HEK293 (cell line): ENCODE results near the gene AASDH.

ENCODE experiments used
- CTCF ChIA-PET: fragments of 350-600 bp; formaldehyde crosslinking; extraction: SDS; loops from one replicate; lab custom pipeline; 2021; ENCODE audit warnings: antibody characterized with exemption; lab: Yijun Ruan, JAX
- POLR2A ChIA-PET: fragments of 300-600 bp; formaldehyde crosslinking; extraction: SDS; loops from one replicate; lab custom pipeline; 2020; ENCODE audit warnings: antibody characterized with exemption, inconsistent platforms; lab: Yijun Ruan, JAX
- H3K27ac ChIP-seq: fragments of 200-500 bp; sonication (Bioruptor generic); 2 replicates; pipeline ENCODE4 v1.5.1; 2014; ENCODE audit warnings: low read depth, low read length, control low read depth, inconsistent platforms; ENCODE audit errors: extremely low read depth
- H3K36me3 ChIP-seq, 2 experiments: fragments of 200-500 bp in 1 of 2; sonication (Bioruptor generic) in 1 of 2; 1 replicate in 1 of 2; 2 replicates in 1 of 2; pipeline ENCODE4 v1.5.1; 2014 to 2017; ENCODE audit warnings: inconsistent platforms in 2 of 2, low read length in 2 of 2; ENCODE audit not compliant: control insufficient read depth in 2 of 2, insufficient read depth in 1 of 2
- H3K4me1 ChIP-seq: fragments of 200-500 bp; sonication (Bioruptor generic); 2 replicates; pipeline ENCODE4 v1.5.1; 2014; ENCODE audit warnings: mild to moderate bottlenecking, low read length, inconsistent platforms; ENCODE audit not compliant: control insufficient read depth, insufficient read depth
- H3K4me3 ChIP-seq: 2 replicates; pipeline ENCODE4 v1.5.1; 2011; ENCODE audit warnings: low read depth, mild to moderate bottlenecking, control low read depth, low read length, moderate library complexity
- H3K9me3 ChIP-seq: fragments of 200-500 bp; sonication (Bioruptor generic); 2 replicates; pipeline ENCODE4 v1.5.1; 2014; ENCODE audit warnings: low read depth, low read length, inconsistent platforms; ENCODE audit not compliant: control insufficient read depth, insufficient read depth
- BCL11B ChIP-seq: fragments of 450-650 bp; formaldehyde crosslinking; IDR thresholded peaks from 2 replicates; pipeline ENCODE4 v1.5.1; 2016; ENCODE audit warnings: low read depth, missing biosample characterization, missing genetic modification characterization
- GLIS1 ChIP-seq: fragments of 450-650 bp; formaldehyde crosslinking; IDR thresholded peaks from 2 replicates; pipeline ENCODE4 v1.5.1; 2016; ENCODE audit warnings: missing biosample characterization, missing genetic modification characterization
- ZNF211 ChIP-seq: fragments of 450-650 bp; formaldehyde crosslinking; IDR thresholded peaks from 2 replicates; pipeline ENCODE4 v1.5.1; 2016; ENCODE audit warnings: low read depth, missing biosample characterization, missing genetic modification characterization
- ZNF274 ChIP-seq, 2 experiments: fragments of 200-500 bp in 1 of 2; fragments of 450-650 bp in 1 of 2; sonication (Bioruptor generic) in 1 of 2; formaldehyde crosslinking in 1 of 2; IDR thresholded peaks; 2 replicates each; pipeline versions ENCODE4 v1.5.1 to v1.6.1; 2014 to 2016; ENCODE audit warnings: borderline replicate concordance in 1 of 2, inconsistent platforms in 1 of 2, low read length in 1 of 2, missing biosample characterization in 1 of 2, missing genetic modification characterization in 1 of 2
- ZNF335 ChIP-seq: fragments of 450-650 bp; formaldehyde crosslinking; conservative IDR thresholded peaks from 2 replicates; pipeline ENCODE4 v1.5.1; 2016; ENCODE audit warnings: missing biosample characterization, missing genetic modification characterization
- ZNF426 ChIP-seq: fragments of 450-650 bp; formaldehyde crosslinking; IDR thresholded peaks from 2 replicates; pipeline ENCODE4 v1.5.1; 2017; ENCODE audit warnings: missing biosample characterization, missing genetic modification characterization, mild to moderate bottlenecking, inconsistent platforms, moderate library complexity
- ZNF433 ChIP-seq: fragments of 450-650 bp; formaldehyde crosslinking; IDR thresholded peaks from 2 replicates; pipeline ENCODE4 v1.5.1; 2016; ENCODE audit warnings: missing biosample characterization, missing genetic modification characterization, low read depth
- ZNF654 ChIP-seq: fragments of 450-650 bp; formaldehyde crosslinking; IDR thresholded peaks from 2 replicates; pipeline ENCODE4 v1.5.1; 2016; ENCODE audit warnings: low read depth, missing biosample characterization, missing genetic modification characterization
- ZNF660 ChIP-seq: fragments of 450-650 bp; IDR thresholded peaks from 2 replicates; pipeline ENCODE4 v1.5.1; 2018; ENCODE audit warnings: missing biosample characterization, mild to moderate bottlenecking, missing genetic modification characterization
- ZNF664 ChIP-seq: fragments of 450-650 bp; formaldehyde crosslinking; IDR thresholded peaks from 2 replicates; pipeline ENCODE4 v1.5.1; 2016; ENCODE audit warnings: missing biosample characterization, missing genetic modification characterization
- TF ChIP-seq, protein P1 (sequence below): fragments of 450-650 bp; formaldehyde crosslinking; IDR thresholded peaks from 2 replicates; pipeline ENCODE4 v1.5.1; 2017; ENCODE audit warnings: missing biosample characterization, missing genetic modification characterization
- TF ChIP-seq, protein P2 (sequence below): fragments of 450-650 bp; formaldehyde crosslinking; IDR thresholded peaks from 2 replicates; pipeline ENCODE4 v1.5.1; 2017; ENCODE audit warnings: missing biosample characterization, missing genetic modification characterization
- TF ChIP-seq, protein P3 (sequence below): fragments of 450-650 bp; formaldehyde crosslinking; IDR thresholded peaks from 2 replicates; pipeline ENCODE4 v1.5.1; 2016; ENCODE audit warnings: missing biosample characterization, missing genetic modification characterization
- TF ChIP-seq, protein P4 (sequence below): fragments of 450-650 bp; formaldehyde crosslinking; IDR thresholded peaks from 2 replicates; pipeline ENCODE4 v1.5.1; 2016; ENCODE audit warnings: missing biosample characterization, missing genetic modification characterization, low read depth
- TF ChIP-seq, protein P5 (sequence below): fragments of 450-650 bp; IDR thresholded peaks from 2 replicates; pipeline ENCODE4 v1.5.1; 2018; ENCODE audit warnings: missing biosample characterization, missing genetic modification characterization

Gene AASDH

DNA sequence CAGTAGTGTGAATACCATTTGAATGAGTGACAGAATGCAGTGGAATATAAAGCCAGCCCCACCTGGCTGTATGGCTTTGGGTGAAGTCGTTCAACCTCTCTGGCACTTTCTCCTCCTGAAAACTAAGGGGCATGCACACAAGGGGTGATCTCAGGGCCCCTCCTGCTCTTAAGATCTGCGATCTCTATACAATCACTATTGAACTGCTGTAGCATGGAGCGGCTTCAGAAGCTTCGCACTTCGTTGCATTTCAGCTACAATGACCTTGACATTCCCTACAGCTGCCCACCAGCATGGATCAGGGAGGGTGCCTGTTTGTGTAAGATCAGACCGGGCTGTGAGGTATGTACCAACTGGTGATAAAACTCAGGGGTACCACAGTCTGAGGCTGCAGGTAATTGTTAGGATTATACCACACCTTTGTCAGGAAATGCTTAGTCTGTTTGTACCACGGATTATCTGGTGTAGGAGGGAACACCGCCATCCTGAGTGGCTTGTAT is 85.2 kb downstream of the AASDH start (continued):
- TF ChIP-seq, protein P1, sequence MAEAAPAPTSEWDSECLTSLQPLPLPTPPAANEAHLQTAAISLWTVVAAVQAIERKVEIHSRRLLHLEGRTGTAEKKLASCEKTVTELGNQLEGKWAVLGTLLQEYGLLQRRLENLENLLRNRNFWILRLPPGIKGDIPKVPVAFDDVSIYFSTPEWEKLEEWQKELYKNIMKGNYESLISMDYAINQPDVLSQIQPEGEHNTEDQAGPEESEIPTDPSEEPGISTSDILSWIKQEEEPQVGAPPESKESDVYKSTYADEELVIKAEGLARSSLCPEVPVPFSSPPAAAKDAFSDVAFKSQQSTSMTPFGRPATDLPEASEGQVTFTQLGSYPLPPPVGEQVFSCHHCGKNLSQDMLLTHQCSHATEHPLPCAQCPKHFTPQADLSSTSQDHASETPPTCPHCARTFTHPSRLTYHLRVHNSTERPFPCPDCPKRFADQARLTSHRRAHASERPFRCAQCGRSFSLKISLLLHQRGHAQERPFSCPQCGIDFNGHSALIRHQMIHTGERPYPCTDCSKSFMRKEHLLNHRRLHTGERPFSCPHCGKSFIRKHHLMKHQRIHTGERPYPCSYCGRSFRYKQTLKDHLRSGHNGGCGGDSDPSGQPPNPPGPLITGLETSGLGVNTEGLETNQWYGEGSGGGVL (tag by site-specific recombination): no peak

DNA sequence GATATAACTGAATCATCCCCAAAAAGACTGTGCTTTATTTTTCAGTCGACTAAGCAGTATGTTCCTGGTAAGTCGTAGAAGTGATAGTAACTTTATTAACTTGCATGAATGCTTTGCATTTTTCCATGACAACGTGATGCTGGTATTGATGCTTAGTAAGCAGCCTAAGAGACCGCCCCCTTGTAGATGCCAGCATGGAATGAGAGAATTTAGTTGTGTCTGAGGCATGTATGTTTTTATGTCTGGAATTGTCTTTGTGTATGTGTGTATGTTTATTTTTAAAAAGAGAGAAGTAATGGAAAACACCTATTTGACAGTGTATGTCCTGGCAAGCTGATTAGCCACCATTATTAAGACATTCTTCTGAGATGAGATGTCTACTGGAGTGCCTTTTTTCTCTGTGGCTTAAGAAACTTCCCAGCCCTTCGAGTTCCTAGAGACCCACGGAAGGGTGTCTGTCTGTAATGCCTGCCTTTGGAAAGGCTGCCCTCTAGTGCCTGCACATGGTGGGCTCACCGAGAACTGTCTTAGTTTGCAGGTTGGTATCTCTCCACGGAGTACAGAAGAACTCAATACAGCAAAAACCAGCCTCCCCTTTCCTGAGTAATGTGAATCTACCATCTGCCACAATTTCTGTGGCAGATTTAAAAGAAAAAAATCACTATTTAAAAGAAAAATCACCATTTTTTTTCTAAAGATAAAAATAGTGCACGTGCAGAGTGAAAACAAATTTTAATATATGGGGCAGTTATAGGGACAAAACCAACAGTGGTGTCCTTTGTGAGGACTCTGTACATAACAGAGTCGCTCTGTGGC is 85.9 kb downstream of the AASDH start:
- POLR2A ChIA-PET: no interaction called here
- no peaks in the 10 kb centered on the region for H3K9me3 ChIP-seq
- no peaks in the 10 kb centered on the region for H3K4me1 ChIP-seq
- H3K4me3 ChIP-seq: no peak overlapping the region
- no peaks in the 10 kb centered on the region for H3K36me3 ChIP-seq
- no peak overlapping the region for H3K27ac ChIP-seq
- CTCF ChIA-PET: interaction anchor here (0.6 to 1.4 kb wide), 10 partner anchors 10 to 1039 kb away, joined by 3 to 9 read pairs (median 3); no protein-coding TSS in a partner anchor
- TF ChIP-seq, protein P2, sequence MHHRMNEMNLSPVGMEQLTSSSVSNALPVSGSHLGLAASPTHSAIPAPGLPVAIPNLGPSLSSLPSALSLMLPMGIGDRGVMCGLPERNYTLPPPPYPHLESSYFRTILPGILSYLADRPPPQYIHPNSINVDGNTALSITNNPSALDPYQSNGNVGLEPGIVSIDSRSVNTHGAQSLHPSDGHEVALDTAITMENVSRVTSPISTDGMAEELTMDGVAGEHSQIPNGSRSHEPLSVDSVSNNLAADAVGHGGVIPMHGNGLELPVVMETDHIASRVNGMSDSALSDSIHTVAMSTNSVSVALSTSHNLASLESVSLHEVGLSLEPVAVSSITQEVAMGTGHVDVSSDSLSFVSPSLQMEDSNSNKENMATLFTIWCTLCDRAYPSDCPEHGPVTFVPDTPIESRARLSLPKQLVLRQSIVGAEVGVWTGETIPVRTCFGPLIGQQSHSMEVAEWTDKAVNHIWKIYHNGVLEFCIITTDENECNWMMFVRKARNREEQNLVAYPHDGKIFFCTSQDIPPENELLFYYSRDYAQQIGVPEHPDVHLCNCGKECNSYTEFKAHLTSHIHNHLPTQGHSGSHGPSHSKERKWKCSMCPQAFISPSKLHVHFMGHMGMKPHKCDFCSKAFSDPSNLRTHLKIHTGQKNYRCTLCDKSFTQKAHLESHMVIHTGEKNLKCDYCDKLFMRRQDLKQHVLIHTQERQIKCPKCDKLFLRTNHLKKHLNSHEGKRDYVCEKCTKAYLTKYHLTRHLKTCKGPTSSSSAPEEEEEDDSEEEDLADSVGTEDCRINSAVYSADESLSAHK (tag by site-specific recombination): 0 out of 2 replicates have a peak, but pooled peaks have one; percentile 30
- peak; percentile 39; the same call in 1 of the 2 replicates for TF ChIP-seq ZNF660 (tag by site-specific recombination)
- TF ChIP-seq GLIS1 (tag by site-specific recombination): peak; percentile 23; the same call in 1 of the 2 replicates
- TF ChIP-seq, protein P3, sequence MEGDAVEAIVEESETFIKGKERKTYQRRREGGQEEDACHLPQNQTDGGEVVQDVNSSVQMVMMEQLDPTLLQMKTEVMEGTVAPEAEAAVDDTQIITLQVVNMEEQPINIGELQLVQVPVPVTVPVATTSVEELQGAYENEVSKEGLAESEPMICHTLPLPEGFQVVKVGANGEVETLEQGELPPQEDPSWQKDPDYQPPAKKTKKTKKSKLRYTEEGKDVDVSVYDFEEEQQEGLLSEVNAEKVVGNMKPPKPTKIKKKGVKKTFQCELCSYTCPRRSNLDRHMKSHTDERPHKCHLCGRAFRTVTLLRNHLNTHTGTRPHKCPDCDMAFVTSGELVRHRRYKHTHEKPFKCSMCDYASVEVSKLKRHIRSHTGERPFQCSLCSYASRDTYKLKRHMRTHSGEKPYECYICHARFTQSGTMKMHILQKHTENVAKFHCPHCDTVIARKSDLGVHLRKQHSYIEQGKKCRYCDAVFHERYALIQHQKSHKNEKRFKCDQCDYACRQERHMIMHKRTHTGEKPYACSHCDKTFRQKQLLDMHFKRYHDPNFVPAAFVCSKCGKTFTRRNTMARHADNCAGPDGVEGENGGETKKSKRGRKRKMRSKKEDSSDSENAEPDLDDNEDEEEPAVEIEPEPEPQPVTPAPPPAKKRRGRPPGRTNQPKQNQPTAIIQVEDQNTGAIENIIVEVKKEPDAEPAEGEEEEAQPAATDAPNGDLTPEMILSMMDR: peak; percentile 53; the same call in 1 of the 2 replicates
- TF ChIP-seq ZNF664 (tag by site-specific recombination): no peak
- TF ChIP-seq ZNF335 (tag by site-specific recombination): peak; percentile 99
- TF ChIP-seq ZNF433: no peak
- no peak for TF ChIP-seq ZNF211
- peak; percentile 85 for TF ChIP-seq ZNF654 (tag by site-specific recombination)

DNA sequence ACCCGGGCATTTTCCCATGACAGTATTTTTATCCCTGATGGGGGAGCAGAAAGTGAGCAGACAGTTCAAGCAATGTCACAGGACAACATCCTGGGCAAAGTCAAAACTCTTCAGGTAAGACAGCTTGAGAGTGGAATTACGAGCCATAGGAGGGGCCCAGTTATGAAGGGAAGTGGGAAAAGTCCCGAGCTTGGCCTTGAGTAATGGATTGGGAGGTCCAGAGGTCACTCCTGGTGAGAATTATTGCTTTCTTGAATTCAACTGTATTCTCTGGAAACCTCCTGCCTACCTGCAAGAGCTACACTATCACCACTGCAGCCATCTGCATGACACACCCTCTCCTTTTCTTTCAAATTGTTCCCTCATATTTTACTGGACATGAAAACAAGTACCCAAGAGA is 89.1 kb downstream of the AASDH start:
- CTCF ChIA-PET: no interaction called here
- H3K36me3 ChIP-seq: no peaks in the 10 kb centered on the region
- no peaks in the 10 kb centered on the region for H3K9me3 ChIP-seq
- H3K27ac ChIP-seq: no peak overlapping the region
- POLR2A ChIA-PET: no interaction called here
- no peak overlapping the region for H3K4me3 ChIP-seq
- H3K4me1 ChIP-seq: no peaks in the 10 kb centered on the region
- no peak for TF ChIP-seq ZNF274 (IDR thresholded peaks at IDR 0.05; ENCODE audit: low read length)
- no peak for TF ChIP-seq ZNF274 (tag by site-specific recombination; IDR thresholded peaks at IDR 0.05; ENCODE audit: borderline replicate concordance)
- TF ChIP-seq, protein P4, sequence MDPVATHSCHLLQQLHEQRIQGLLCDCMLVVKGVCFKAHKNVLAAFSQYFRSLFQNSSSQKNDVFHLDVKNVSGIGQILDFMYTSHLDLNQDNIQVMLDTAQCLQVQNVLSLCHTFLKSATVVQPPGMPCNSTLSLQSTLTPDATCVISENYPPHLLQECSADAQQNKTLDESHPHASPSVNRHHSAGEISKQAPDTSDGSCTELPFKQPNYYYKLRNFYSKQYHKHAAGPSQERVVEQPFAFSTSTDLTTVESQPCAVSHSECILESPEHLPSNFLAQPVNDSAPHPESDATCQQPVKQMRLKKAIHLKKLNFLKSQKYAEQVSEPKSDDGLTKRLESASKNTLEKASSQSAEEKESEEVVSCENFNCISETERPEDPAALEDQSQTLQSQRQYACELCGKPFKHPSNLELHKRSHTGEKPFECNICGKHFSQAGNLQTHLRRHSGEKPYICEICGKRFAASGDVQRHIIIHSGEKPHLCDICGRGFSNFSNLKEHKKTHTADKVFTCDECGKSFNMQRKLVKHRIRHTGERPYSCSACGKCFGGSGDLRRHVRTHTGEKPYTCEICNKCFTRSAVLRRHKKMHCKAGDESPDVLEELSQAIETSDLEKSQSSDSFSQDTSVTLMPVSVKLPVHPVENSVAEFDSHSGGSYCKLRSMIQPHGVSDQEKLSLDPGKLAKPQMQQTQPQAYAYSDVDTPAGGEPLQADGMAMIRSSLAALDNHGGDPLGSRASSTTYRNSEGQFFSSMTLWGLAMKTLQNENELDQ (tag by site-specific recombination): no peak
- TF ChIP-seq ZNF426 (tag by site-specific recombination): no peak
- TF ChIP-seq, protein P5, sequence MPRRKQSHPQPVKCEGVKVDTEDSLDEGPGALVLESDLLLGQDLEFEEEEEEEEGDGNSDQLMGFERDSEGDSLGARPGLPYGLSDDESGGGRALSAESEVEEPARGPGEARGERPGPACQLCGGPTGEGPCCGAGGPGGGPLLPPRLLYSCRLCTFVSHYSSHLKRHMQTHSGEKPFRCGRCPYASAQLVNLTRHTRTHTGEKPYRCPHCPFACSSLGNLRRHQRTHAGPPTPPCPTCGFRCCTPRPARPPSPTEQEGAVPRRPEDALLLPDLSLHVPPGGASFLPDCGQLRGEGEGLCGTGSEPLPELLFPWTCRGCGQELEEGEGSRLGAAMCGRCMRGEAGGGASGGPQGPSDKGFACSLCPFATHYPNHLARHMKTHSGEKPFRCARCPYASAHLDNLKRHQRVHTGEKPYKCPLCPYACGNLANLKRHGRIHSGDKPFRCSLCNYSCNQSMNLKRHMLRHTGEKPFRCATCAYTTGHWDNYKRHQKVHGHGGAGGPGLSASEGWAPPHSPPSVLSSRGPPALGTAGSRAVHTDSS (tag by site-specific recombination): no peak
- TF ChIP-seq, protein P1 (tag by site-specific recombination): no peak
- no peak for TF ChIP-seq BCL11B (tag by site-specific recombination)
